Stimulated activated CD4-positive, alpha-beta T cell treated with anti-CD3 and anti-CD28 coated beads, Interleukin-12 subunit alpha, Interleukin-12 subunit beta, amount 100 ng/mL, for 48 hours (primary cell): ENCODE data around the gene SCUBE2.

Experiments used
- DNase-seq, 3 donors: peaks; one replicate each; pipeline ENCODE4 v3.0.0-alpha.2; 2020; ENCODE audit warnings: low read depth in 2 of 3, low spot score in 1 of 3

Gene SCUBE2

GRCh38 chr11:9047964-9048523 lies 43.4 kb downstream of the SCUBE2 start:
- no peak for DNase-seq

GRCh38 chr11:9046481-9046880 lies 44.9 kb downstream of the SCUBE2 start:
- DNase-seq: no peak

DNA sequence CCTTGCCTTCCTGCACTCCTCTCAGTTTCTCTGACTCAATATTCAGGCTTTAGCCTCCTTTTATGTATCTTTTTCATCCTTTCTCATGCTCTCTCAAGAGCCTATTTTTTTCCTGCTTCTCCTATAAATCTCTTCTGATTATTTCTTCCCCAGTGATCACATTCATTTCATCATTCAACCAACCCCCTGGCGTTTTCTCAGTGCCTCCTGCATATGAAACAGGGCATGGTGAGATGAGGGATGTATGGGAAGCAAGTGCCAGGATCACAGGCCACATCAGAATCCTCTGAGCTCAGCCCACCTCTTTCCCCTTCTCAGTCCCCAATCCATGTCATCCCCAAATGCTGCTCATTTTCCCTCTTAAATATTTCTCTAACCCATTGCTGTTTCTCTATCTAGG lies 48.9 kb downstream of the SCUBE2 start:
- no peak for DNase-seq

GRCh38 chr11:9041747-9042146 lies 49.7 kb downstream of the SCUBE2 start:
- DNase-seq: no peak

- DNase-seq: no peak
Measured at GRCh38 chr11:9040410-9040809, 51.0 kb downstream of the SCUBE2 start.

DNA sequence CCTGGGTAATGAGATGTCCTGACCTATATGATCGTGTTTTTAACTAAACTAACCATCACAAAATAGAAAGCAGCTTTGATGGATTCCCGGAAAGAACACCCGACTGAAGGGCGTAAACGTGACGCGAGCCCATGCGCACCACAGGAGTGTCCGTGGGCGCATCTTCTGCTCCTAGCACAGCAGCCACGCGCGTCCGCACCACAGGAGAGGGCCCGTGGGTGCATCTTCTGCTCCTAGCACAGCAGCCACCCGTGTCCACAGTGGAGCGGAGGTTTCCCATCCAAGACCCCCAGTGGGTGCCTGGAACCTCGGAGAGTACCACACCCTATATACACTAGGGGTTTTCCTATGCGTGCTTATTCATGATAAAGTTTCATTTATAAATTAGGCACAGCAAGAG lies 51.5 kb downstream of the SCUBE2 start:
- DNase-seq: no peak

GRCh38 chr11:9039198-9039597 lies 52.2 kb downstream of the SCUBE2 start:
- no peak for DNase-seq

- DNase-seq: no peak
Measured at GRCh38 chr11:9038541-9038940, 52.9 kb downstream of the SCUBE2 start.

- no peak for DNase-seq
Measured at GRCh38 chr11:9037963-9038362, 53.4 kb downstream of the SCUBE2 start.

- no peak for DNase-seq
Measured at GRCh38 chr11:9037046-9037780, 54.2 kb downstream of the SCUBE2 start.

DNA sequence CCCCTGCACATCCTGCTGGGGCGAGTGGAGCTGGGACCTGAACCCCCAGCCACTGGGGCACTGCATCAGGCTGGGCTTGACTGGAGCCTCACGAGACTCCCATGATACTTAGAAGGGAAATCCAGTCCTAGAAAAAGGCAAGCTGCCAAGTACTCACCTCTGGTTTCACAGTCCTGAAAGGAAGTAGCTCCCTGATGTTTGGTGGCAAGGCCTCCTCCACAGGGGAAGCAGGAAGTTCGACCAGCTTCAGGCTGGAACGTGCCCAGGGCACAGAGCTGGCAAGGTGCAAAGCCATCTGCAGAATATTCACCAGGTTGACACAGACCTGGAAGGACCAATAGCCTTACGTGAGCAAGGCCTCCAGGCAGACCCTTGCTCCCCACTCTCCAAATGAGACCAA lies 60.8 kb downstream of the SCUBE2 start:
- DNase-seq: no peak

DNA sequence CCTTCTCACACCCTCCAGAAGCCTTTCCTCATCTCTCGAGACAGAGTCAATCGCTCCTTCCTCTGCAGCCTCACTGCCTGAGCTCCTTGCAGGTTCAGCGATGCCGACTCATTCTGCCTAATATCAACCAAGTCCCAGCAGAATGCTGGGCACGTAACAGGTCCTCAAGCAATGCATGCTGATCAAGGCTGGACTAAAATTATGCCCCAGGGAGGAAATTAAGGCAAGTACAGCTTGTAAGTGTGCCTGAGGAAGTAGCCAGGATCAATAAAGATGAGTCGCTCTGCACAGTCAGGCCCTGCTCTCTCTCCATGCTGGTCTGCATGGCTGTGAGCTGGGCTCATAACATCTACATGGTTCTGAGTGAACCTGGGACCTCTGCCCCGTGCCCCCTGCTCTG lies 62.0 kb downstream of the SCUBE2 start:
- DNase-seq: no peak

GRCh38 chr11:9028581-9028980 lies 62.8 kb downstream of the SCUBE2 start:
- DNase-seq: no peak

- DNase-seq: no peak
Measured at GRCh38 chr11:9025101-9025850, 66.1 kb downstream of the SCUBE2 start.

DNA sequence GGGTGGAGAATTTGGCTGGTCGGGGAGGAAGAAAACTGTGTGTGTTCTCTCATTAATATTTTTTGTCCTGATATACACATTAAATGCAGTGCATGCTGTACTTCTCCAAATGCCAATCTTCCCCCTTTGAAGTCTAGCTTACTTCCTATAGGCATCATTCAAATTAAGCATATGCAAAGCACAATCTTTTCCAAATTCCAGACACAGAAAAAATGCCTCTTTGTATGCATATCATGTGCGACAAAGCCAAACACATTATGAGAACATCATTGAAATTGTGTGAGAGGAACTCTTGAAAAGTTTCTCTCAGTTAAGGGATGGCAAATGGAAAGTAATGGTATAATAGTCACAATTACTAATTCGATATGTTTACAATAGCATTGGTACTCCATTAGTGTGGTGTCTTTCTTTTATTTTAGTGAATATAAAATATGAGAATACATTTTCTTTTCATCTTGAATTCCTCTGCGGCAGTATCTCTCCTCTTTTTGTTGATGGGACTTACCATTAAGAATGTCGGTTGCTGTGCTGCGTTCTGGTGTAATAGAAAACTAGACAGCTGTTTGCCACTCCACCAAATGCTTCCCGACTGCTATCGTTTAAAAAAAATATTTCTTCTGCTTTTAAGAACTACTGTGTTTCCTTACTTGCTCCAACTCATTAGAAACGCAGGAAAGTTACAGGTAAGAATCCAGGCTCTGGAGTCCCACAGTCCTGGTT lies 68.3 kb downstream of the SCUBE2 start:
- DNase-seq: no peak

- no peak for DNase-seq
Measured at GRCh38 chr11:9020916-9021315, 70.5 kb downstream of the SCUBE2 start.

DNA sequence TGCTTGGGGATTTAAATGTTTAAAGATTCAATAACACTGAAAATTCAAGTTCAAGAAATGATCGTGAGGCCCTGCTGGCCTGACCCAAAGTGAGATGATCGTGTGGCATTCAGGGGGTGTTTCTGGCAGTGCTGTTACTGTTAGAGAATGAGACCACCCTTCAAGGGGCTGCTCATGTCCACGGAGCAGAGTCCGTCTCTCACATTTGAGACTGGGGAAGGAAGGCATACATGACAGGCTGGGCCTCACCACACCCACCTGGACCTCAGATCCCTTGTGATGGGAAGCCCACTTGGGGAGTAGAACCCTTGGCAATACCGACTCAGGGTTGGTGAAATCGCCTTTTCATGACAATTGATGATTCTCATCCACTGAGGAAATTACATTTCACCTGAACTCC lies 71.5 kb downstream of the SCUBE2 start:
- DNase-seq: no peak

DNA sequence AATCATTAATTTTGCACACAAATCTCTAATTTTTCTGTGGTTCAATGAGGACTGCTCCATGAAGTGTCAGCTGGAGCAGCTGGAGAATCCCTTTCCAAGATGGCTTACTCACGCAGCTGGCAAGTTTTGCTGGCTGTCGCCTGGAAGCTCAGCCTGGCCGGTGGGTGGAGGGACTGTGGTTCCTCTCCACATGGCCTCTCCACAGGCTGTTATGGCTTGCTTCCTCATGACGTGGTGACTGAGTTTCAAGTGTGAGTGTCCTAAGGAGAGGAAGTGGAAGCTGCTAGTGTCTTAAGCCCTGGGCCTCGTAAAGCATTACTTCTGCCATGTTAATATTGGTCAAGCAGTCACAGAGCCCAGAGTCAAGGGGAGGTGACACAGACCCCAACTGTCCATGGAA lies 73.6 kb downstream of the SCUBE2 start:
- DNase-seq: no peak

DNA sequence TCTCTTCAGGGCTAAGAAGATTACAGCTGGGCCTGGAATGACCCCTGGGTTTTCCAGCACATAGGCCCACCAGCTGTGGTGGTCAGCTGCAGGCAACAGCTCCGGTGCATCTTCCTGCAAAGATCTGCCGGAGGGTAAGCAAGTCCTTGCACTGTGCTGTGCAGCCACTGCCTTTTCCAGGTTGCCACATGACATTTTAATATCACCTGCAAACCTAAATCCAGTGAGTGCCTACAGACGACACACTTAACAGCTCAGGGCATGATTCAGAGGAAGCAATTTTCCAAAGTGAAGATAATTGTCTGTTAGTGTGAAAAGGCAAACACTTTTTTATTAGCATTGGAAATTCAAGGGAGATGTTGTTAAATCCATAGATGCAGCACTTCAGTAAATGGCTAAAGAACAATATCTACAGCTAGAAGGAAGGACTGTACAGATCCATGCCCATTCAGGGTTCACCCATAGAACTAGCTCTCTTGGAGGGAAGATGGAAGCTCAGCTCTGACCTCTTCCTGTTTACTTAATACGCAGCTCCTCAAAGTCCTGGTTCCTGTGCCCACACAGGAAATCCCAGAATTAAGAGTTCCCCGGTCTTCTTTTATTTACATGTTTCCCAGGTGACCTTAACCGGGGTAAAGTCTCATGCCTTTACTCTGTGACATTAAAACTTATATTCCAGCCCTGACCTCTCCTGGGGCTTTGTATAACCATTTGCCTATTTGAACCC lies 74.3 kb downstream of the SCUBE2 start:
- no peak for DNase-seq

DNA sequence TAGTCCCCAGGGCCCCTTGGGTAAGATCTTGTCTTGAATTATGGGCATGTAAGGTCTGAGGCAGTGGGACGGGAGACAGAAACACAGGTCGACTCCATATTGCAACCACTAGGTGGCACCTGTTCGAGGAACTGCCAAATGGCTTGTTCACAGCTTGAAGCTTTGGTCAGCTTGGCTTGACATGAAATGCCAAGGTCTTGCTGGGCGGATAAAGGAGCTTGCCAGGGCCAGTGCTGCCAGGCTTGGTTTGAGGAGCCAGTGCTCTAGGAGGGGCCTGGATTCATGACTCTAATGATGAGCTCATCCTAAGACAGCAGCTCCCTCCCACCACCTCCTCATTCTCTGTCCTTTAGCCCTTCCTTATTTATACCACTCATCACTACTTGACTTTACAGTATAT lies 75.7 kb downstream of the SCUBE2 start:
- peak; percentile 25 to 53 (median 43) for DNase-seq

- no peak for DNase-seq
Measured at GRCh38 chr11:9014826-9015225, 76.6 kb downstream of the SCUBE2 start.
